Measurements from ENCODE around the gene APOH. TPM values are rescaled to one million over a fixed set of nuclear protein-coding genes. Genes with fewer than 3 reads are reported as not detected.

The APOH gene
- total and polyA plus RNA-seq, 10 donors = 1.2 TPM; not detected in 9

DNA sequence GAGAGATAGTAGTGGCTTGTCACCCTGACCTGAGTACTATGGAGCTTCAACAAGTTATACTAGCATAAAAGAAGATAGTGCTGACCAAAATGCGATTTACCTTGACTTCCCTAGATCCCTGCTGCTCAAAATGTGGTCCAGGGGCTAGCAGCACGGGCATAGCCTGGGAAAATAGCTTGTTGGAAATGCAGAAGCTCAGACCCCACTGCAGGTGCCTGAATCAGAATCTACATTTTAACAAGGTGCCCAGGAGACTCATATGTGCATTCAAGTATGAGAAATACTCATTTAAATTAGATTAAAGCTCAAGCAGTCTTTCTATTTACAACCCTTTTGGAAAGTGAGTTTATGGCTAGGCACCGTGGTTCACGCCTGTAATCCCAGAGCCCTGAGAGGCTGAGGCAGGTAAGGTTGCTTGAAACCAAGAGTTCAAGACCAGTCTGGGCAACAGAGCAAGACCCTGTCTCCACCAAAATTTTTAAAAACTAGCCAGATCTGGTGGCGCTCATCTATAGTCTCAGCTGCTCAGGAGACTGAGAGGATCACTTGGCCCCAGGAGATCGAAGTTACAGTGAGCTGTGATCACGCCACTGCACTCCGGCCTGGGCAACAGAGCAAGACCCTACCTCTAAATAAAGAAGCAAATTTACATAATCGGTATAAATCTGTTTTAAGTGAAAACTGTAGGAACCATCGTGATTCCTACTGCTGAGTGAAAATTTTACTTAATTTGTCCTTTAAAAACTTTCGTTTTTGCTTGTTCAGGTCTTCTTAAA is 7.3 kb downstream of the APOH start:
- intact Hi-C loops (cut with DNase I; ENCODE audit: low total_unique reads) = no loop called here
- no peaks in the 10 kb centered on the region for H3K9me3 ChIP-seq
- 74 to 84% (median 79%) methylated on average over 11 of the region's 11 CpGs for WGBS, 5 donors
- TF ChIP-seq, protein P1, sequence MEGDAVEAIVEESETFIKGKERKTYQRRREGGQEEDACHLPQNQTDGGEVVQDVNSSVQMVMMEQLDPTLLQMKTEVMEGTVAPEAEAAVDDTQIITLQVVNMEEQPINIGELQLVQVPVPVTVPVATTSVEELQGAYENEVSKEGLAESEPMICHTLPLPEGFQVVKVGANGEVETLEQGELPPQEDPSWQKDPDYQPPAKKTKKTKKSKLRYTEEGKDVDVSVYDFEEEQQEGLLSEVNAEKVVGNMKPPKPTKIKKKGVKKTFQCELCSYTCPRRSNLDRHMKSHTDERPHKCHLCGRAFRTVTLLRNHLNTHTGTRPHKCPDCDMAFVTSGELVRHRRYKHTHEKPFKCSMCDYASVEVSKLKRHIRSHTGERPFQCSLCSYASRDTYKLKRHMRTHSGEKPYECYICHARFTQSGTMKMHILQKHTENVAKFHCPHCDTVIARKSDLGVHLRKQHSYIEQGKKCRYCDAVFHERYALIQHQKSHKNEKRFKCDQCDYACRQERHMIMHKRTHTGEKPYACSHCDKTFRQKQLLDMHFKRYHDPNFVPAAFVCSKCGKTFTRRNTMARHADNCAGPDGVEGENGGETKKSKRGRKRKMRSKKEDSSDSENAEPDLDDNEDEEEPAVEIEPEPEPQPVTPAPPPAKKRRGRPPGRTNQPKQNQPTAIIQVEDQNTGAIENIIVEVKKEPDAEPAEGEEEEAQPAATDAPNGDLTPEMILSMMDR (IDR thresholded peaks at IDR 0.05 in 8 of 11, conservative IDR thresholded peaks at IDR 0.05 in 3 of 11) = no peak
- TF ChIP-seq POLR2AphosphoS5 (IDR thresholded peaks at IDR 0.05) (no peak), POLR2A (IDR thresholded peaks at IDR 0.05) (no peak)
- H3K27ac ChIP-seq = no peak overlapping the region
- DNase-seq = no peak
- no peaks in the 10 kb centered on the region for H3K4me1 ChIP-seq
- no peaks in the 10 kb centered on the region for H3K36me3 ChIP-seq
- peaks cover 0 to 11% (median 0%) of the 10 kb centered on the region in 7 donors for H3K27me3 ChIP-seq (replicated peaks in 1 of 7)
- H3K4me3 ChIP-seq = no peak overlapping the region

DNA sequence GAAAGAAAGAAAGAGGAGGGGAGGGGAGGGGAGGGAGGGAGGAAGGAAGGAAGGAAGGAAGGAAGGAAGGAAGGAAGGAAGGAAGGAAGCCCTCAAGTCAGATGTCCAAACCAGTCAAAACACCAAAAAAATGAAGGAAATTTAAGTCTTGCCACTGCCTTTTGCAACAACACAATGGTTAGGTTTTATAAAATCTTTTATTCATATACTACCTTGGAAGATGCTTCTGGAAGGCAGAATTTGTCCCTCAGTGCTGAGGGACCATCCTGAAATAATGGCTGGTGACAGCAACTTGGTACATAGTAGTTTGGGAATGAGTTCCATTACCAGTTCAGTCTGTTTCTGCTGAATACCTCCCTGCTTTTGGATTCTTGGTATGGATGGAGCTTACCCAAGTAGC is 7.9 kb downstream of the APOH start:
- H3K36me3 ChIP-seq = no peaks in the 10 kb centered on the region
- H3K27ac ChIP-seq = no peak overlapping the region
- intact Hi-C loops (cut with DNase I; ENCODE audit: low total_unique reads) = no loop called here
- H3K9me3 ChIP-seq = no peaks in the 10 kb centered on the region
- TF ChIP-seq, protein P1 (IDR thresholded peaks at IDR 0.05 in 8 of 11, conservative IDR thresholded peaks at IDR 0.05 in 3 of 11) = no peak
- TF ChIP-seq POLR2AphosphoS5 (IDR thresholded peaks at IDR 0.05) (no peak), POLR2A (IDR thresholded peaks at IDR 0.05) (no peak)
- H3K4me3 ChIP-seq = no peak overlapping the region
- no peak for DNase-seq
- H3K27me3 ChIP-seq (replicated peaks in 1 of 7) = peaks cover 0 to 13% (median 0%) of the 10 kb centered on the region in 7 donors
- no peaks in the 10 kb centered on the region for H3K4me1 ChIP-seq

DNA sequence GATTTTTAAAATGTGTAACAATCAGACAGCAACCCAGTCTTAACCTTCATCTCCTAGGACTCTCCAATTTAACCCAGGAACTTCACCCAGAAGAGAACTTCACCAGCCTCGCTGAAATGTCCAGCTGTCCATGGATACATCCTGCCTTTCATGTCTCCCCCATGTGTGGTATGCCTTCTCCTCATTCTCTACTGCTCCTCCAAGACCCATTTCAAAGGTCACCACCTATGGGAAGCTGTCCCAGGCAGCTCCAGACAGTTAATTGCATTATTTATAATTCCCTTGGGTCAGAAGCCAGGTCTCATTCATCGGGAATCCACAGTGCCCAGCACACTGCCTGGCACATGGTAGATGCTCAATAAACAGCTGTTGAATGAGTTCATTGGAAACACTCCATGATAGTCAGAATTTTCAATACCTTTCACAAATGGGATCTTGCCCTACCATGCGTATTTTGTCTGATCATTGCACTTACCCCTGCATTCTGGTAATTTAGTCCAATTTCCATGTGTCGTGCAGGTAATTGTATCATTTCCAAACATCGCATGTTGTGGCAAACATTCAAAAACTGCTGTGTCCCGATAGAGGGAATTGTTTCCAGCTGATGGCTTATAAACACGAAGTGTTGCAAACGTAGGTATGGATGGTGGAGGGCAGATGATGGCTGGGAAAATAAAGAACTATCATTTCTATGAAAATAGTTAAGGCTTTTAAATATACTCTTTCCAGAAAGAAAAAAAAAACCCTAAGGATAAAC is 9.0 kb downstream of the APOH start:
- Histone ChIP-seq H3K27me3 (replicated peaks in 1 of 7) (peaks cover 0 to 19% (median 0%) of the 10 kb centered on the region in 7 donors), H3K4me1 (no peaks in the 10 kb centered on the region), H3K4me3 (no peak overlapping the region), H3K9me3 (no peaks in the 10 kb centered on the region), H3K36me3 (no peaks in the 10 kb centered on the region), H3K27ac (no peak overlapping the region)
- intact Hi-C loops (cut with DNase I; ENCODE audit: low total_unique reads) = no loop called here
- no peak for DNase-seq
- WGBS, 5 donors = 87 to 90% (median 89%) methylated on average over 8 of the region's 8 CpGs
- TF ChIP-seq POLR2AphosphoS5 (IDR thresholded peaks at IDR 0.05) (no peak), POLR2A (IDR thresholded peaks at IDR 0.05) (no peak)
- TF ChIP-seq, protein P1 (IDR thresholded peaks at IDR 0.05 in 8 of 11, conservative IDR thresholded peaks at IDR 0.05 in 3 of 11) = no peak

DNA sequence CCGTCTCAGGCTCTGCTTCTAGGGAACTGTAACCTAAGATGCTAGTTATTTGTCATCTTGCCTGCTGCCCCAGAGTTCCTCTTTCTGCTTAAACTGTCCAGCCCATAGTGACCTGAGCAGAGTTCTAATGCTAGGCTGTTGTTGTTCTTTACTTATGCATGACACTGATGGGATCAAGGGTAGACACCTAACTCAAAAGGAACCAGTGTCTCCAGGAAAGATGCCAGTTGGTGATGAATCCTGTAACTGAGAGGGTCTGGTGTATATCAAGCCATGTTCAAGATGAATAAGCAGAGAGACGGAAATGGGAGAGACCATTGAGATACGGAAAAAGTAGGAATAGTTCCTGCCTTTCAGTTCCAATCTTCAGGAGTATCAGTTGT is 13.7 kb downstream of the APOH start:
- peaks cover 0 to 35% (median 0%) of the 10 kb centered on the region in 7 donors for H3K27me3 ChIP-seq (replicated peaks in 1 of 7)
- TF ChIP-seq POLR2A (IDR thresholded peaks at IDR 0.05) (no peak), POLR2AphosphoS5 (IDR thresholded peaks at IDR 0.05) (no peak)
- TF ChIP-seq, protein P1 (IDR thresholded peaks at IDR 0.05 in 8 of 11, conservative IDR thresholded peaks at IDR 0.05 in 3 of 11) = no peak
- no peaks in the 10 kb centered on the region for H3K9me3 ChIP-seq
- DNase-seq = no peak
- H3K4me3 ChIP-seq = no peak overlapping the region
- intact Hi-C loops (cut with DNase I; ENCODE audit: low total_unique reads) = no loop called here
- no peaks in the 10 kb centered on the region for H3K36me3 ChIP-seq
- no peak overlapping the region for H3K27ac ChIP-seq
- WGBS, 5 donors = 83 to 93% (median 88%) methylated on average over 3 of the region's 3 CpGs
- H3K4me1 ChIP-seq = no peaks in the 10 kb centered on the region

All from spleen (tissue), 11 donors.